Neural progenitor cell (in vitro differentiated cells): ENCODE data around the gene FILIP1.

Experiments
- CTCF ChIP-seq: fragments of 200-600 bp; sonication (generic); IDR thresholded peaks from 2 replicates; pipeline ENCODE4 v1.5.1; 2017; ENCODE audit warnings: antibody characterized with exemption, mild to moderate bottlenecking
- EZH2phosphoT487 ChIP-seq: fragments of 200-600 bp; sonication (generic); IDR thresholded peaks from 2 replicates; pipeline ENCODE4 v1.6.1; 2017; ENCODE audit warnings: antibody characterized with exemption

DNA sequence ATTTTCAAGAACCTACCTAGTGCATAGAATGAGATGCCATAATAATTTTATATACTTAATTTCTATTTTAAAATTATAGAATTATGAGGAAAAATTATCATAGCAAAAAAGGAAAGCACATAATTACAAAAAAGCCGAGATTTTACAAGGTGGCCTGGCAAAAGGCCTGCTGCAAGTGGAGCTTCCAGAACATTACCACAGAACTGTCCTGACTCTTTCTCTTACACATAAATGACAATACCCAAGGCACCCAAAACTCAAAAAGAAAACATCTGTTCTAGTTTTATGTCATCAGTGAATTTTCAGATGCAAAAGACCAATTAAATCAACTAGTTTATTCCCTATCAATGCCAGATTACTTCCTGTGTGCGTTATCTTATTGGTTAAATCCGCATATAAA lies 74.2 kb downstream of the FILIP1 start:
- TF ChIP-seq CTCF: no peak
- no peak for TF ChIP-seq EZH2phosphoT487
